HG02840 (cell line): ENCODE measurements around the gene LGALS9B.
"Not testable (repeated sequence)": the region's sequence is repeated elsewhere in the genome, so short reads cannot be mapped to it uniquely, and the experiment has no call there.

Experiments used
- ATAC-seq: cut with Tn5 transposase; IDR thresholded peaks from one replicate; pipeline ENCODE4 v1.9.1; 2021; ENCODE audit warnings: mild to moderate bottlenecking, moderate library complexity, moderate number of reproducible peaks; ENCODE audit not compliant: unreplicated experiment, low FRiP score

LGALS9B gene

GRCh38 chr17:20467447-20467846, at the start of gene LGALS9B:
LGALS9B (minus strand) TSS chr17:20467539; CDS start chr17:20467470, 69 bp downstream.
- ATAC-seq = not testable (repeated sequence)

DNA sequence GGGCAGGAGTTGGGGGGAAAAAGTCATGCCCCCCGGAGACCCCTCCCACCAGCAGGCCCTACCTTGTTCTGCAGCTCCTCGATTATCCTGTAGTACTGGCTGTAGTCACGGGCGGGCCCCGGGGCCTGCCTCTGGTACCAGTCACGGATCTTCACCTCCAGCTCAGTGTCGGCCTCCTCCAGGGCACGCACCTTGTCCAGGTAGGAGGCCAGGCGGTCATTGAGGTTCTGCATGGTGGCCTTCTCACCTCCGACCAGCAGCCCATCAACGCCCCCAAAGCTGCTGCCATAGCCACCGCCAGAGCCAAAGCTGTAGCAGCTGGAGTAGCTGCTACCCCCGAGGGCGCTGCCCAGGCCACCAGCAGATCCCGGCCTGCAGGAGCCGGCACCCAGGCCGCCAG, 49.6 kb upstream of the LGALS9B start:
- ATAC-seq = not testable (repeated sequence)

DNA sequence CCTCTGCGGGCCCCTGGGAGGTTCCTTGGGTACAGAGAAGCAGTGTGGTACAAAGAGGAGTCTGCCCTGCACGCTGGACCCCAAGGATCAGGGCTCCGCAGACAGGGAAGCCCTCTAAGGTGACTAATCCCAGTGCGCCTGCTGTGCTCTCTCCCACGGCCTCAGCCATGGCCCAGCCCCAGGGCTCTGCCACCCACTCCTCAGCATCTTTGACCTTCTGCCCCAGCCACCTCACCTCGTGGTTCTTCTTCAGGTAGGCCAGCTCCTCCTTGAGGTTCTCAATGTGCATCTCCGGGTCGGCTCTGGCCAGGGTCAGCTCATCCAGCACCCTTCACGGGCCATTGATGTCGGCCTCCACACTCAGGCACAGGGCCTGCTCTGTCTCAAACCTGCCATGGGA, 47.8 kb upstream of the LGALS9B start:
- not testable (repeated sequence) for ATAC-seq

- ATAC-seq = not testable (repeated sequence)
Observed at GRCh38 chr17:20513539-20513938, 46.2 kb upstream of the LGALS9B start.

DNA sequence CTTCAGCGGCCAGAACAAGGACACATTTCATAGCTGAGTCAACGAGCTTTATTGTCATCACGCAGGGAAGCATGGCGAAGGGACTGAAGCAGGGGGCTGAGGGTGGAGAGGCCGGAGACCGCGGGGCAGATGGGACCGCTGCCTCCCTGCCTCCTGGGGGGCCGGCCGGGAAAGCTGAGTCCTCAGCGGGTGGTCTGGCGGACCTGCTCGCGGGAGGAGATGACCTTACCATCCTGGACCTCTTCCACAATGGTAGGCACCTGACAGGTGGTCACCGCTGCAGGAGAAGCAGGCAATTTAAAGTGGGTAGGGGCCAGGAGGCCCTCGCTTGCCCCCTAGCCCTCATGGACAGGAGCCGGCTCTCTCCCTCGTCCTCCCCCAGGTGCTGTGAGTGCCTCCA, 45.0 kb upstream of the LGALS9B start:
- not testable (repeated sequence) for ATAC-seq

- not testable (repeated sequence) for ATAC-seq
Observed at GRCh38 chr17:20511778-20512177, 44.4 kb upstream of the LGALS9B start.

GRCh38 chr17:20505333-20505732, 38.0 kb upstream of the LGALS9B start:
- not testable (repeated sequence) for ATAC-seq

- ATAC-seq = not testable (repeated sequence)
Observed at GRCh38 chr17:20504388-20505066, 37.2 kb upstream of the LGALS9B start.

GRCh38 chr17:20501896-20502295, 34.6 kb upstream of the LGALS9B start:
- not testable (repeated sequence) for ATAC-seq

DNA sequence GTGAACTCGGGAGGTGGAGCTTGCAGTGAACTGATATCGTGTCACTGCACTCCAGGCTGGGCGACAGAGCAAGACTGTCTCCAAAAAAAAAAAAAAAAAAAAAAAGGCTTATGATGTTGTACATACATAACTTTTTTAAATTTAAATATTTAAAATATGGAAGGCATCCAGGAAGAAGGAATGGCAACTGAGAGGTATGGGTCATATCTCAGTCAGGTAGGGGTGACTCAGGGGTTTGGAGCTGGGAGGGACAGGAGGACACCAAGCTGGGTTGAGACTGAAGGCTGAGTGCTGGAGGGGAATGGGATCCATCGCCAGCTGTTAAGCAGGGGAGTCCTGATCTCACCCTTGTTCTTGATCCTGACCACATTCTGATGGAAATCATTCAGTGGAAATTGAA, 33.0 kb upstream of the LGALS9B start:
- not testable (repeated sequence) for ATAC-seq

GRCh38 chr17:20495420-20495819, 28.1 kb upstream of the LGALS9B start:
- not testable (repeated sequence) for ATAC-seq

GRCh38 chr17:20494735-20495134, 27.4 kb upstream of the LGALS9B start:
- not testable (repeated sequence) for ATAC-seq

GRCh38 chr17:20494147-20494546, 26.8 kb upstream of the LGALS9B start:
- not testable (repeated sequence) for ATAC-seq

GRCh38 chr17:20492971-20493370, 25.6 kb upstream of the LGALS9B start:
- ATAC-seq = not testable (repeated sequence)

DNA sequence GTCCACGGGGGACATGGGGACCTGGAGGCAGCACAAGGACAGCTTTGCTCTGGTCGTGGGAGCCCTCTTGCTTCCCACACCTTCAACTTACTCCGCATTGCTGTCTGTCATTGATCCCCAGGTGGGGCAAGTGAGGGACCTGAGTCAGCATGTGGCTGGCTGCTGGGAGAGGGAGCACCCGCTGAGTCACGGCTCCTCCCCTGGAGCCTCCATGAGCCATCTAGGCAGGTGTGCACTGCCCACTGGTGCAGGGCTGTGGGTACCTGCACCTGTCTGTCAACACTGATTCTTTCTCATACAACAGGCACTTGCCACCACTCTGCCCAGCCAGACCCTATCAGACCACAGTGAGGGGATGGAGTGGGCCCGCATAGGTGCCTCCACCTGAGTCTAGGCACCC, 24.8 kb upstream of the LGALS9B start:
- ATAC-seq = not testable (repeated sequence)

DNA sequence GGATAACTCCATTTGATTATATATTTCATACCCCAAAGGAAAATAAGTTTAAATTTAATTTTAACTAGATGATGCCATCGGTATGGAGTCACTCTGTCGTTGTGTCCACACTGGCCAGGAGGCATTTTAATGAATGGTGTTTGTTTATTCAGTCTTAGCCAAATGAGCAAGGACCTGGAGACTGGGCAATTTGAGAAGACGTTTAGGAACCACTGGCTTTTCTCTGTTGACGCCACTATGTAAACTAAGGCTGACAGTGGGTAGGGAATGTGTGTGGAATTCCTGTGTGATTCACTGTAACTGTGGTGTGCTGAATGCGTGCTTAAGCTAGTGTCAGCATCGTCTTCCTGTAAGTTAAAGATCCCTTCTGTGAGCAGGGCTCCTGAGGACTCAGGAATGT, 17.6 kb upstream of the LGALS9B start:
- ATAC-seq = not testable (repeated sequence)

DNA sequence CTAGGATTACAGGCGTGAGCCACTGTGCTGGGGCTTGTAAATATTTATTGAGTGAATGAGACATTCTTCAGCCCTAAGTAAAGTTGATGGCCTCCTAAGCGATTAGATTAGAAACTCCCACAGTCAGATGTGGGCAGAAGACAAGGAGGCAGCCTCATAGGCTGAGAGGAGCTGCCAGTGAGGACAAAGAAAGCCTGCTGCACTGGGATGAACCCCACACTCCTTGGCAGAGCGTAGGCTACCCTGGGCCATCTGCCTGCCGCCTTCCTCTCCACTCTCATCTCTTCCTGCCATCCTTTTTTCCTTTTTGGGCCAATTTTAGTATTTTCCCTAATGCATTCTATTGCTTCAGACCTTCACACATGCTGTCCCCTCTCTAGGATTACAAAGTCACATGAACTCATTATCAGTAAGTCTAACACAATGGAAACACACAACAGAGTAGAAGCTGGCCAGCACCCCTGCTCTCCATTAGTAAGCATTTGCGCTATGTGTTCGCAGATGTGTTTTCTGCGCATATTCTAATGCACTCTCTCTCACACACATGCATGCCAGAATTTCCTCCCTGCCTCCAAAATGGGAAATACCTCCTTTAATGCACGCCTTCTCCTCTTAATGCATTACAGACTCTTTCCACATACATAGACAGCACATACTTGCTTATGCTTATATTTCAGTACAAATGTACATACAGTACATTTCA, 12.7 kb upstream of the LGALS9B start:
- ATAC-seq = not testable (repeated sequence)

GRCh38 chr17:20477398-20478071, 10.2 kb upstream of the LGALS9B start:
- ATAC-seq = not testable (repeated sequence)

GRCh38 chr17:20475137-20475831, 7.9 kb upstream of the LGALS9B start:
- not testable (repeated sequence) for ATAC-seq

DNA sequence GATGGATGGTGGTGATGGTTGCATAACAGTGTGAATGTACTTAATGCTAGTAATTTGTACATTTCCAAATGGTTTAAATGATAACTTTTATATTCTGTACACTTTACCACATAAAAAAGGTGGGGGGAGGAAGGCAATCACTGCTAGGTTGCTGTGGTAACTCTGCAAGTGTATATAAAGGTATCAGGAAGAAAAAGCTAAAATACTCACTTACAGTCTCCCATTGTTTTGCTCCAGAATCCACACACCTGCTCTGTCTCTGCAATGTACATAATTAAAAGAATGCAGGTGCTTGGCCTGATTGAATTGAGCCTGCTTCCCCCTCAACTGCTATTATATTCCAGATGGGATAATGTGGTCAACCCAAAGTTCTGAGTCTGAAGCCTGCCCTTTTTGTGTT, 6.7 kb upstream of the LGALS9B start:
- not testable (repeated sequence) for ATAC-seq

GRCh38 chr17:20469946-20470345, 2.6 kb upstream of the LGALS9B start:
- not testable (repeated sequence) for ATAC-seq
